CD4-positive, alpha-beta T cell treated with Interleukin-15 for 4 hours (primary cell): Measurements from ENCODE around the gene PDHX.
A peak's percentile ranks its signal among the peaks of the same experiment; 100 is the strongest.
"Not testable (repeated sequence)": the region's sequence is repeated elsewhere in the genome, so short reads cannot be mapped to it uniquely, and the experiment has no call there.

Experiments used
- DNase-seq: peaks from one replicate; pipeline ENCODE4 v3.0.0-alpha.2; 2020; ENCODE audit warnings: low spot score

Gene PDHX

DNA sequence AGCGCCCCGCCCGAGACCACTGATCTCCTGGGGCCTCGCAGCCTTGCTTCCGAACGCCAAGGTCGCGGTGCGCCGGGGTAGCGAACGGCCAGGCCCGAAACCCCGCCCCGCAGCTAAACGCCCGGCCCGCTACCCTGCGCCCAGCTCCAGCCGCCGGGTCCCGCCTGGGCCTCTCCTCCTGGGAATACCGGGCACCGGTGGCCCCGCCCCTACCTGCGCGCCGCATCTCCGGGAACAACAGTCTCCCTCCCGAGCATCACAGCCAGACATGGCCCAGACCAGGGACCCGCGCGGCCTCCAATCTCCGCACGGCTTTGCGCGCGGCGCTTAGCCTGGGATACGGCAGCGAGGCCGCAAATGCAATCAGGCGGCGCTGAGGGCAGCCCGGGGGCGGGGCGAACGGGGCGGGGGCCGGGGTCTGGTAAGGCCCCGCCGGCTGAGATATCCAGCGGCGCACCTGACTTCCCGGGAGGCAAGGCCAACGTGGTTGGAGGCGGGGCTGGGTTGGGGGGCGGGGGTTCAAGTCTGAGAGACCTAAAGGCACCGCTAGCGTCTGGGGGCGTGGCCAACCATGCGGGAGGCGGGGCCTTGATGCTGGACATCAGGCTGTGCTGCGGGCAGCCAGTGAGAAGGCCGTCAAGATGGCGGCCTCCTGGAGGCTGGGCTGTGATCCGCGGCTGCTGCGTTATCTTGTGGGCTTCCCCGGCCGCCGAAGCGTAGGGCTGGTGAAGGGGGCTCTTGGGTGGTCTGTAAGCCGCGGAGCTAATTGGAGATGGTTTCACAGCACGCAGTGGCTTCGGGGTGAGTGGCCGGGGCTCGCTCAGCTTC is at the start of gene PDHX, which contains the start of gene APIP:
Gene PDHX, plus strand, starts transcription at position 604 of the 828 bp plus-strand sequence. Its CDS starts 38 bp downstream, at position 642.
Gene APIP, minus strand, starts transcription at position 365 of the 828 bp plus-strand sequence. Its CDS starts 95 bp downstream, at position 270.
- DNase-seq, result peak; percentile 95

GRCh38 chr11:34869425-34869824 is 47.0 kb upstream of the PDHX start:
- no peak for DNase-seq

DNA sequence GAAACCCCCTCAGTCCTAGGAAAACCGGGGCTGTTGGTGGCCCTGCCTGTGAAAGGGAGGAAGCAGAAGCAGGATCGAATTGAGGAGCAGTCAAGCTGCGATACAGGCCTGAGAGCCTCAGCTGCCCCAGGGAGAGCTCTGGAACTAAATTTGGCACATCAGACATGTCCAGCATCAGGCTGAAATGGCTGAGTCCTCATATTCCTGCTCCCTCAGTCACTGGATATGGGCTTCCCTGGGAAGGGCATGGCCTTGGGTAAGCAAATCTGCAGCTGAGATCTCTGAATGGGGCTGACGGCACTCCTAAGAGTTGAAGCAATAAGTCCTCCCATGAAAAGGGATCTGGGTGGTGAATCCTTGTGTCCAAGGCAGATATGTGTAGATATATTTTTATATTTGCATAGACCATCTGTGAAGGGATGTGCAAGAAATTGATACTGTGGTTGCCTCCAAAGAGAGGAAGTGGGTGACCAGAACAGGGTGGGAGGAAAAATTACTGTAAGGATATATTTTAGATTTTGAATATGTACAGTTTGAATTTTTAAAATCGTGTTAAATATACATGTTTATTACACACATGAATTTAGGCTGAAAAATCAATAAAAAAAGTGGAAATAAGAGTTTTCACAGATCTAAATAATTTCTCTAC is 45.7 kb upstream of the PDHX start:
- no peak for DNase-seq

GRCh38 chr11:34874202-34874601 is 42.2 kb upstream of the PDHX start:
- DNase-seq, result no peak

DNA sequence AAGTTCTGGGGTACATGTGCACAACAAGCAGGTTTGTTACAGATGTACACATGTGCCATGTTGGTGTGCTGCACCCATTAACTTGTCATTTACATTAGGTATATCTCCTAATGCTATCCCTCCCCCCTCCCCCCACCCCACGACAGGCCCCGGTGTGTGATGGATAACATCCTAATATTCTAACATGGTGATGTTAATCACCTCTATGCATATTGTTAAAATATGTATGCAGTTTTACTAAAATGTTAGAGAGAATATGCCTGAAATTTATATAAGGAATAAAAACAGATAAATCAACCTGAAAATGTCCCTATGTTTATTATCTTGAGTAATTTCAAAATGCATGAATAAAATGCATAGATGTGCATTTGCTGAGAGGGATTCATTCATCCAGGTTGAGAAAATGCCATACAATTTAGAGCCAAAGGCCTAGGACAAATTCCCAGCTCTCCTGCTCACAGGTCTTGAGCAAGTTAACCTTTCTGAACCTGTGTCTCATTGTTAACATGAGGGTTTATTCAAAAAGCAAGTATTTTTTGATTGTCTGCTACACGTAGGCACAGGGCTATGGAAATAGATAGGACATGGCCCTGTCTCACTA is 38.9 kb upstream of the PDHX start:
- no peak for DNase-seq

GRCh38 chr11:34881900-34882299 is 34.5 kb upstream of the PDHX start:
- no peak for DNase-seq

DNA sequence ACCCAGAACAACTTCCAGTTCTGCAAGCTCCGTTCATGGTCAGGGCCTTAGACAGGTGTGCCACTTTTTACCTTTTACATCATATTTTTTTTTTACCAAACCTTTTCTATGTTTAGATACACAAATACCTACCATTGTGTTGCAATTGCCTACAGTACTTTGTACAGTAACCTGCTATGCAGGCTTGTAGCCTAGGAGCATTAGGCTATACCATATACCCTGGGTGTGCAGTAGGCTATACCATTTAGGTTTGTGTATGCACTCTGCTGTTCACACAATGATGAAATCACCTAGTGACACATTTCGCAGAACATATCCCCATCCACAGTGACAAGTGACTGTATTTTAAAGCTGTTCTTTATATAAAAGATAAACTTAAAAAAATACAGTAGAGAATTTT is 29.8 kb upstream of the PDHX start:
- no peak for DNase-seq

- no peak for DNase-seq
These were observed 29.2 kb upstream of the PDHX start for GRCh38 chr11:34887260-34887659.

DNA sequence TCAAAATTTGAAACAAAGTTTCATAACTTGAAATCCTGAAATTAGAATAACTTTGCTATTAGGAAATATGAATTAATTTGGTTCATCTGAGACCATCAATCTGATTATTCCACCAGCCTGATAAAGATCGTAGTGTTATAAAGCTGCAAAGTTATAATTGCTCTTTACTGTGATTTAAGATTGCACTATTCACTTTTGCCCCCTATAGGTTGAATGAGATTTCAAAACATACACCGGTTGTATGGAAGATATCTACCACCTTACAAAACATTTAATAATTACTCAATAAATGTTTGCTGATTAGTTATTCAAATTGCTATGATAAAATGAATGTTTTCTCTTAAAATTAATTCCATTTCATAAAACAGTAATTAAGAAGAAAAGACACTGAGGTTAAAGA is 26.3 kb upstream of the PDHX start:
- DNase-seq, result no peak

- peak; percentile 11 for DNase-seq
These were observed 25.6 kb upstream of the PDHX start for GRCh38 chr11:34890812-34891211.

DNA sequence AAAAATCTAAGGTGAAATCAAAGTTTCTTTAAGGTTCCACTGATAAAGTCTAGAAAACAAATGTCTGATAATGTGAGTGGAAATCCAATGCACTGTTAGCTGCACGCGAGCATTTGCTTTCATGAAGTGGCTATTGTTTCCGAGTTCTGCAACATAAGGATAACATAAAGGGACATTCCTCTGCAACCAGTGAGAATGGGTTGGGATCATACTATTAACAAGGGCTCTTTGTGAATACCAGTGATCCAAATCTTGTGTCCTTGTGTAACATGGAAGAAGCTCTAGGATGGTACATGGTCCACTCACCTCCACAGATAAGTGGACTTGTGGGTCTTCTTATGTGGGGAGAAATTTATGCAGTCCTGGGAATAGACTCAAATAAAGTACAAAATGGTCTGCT is 24.8 kb upstream of the PDHX start:
- no peak for DNase-seq

DNA sequence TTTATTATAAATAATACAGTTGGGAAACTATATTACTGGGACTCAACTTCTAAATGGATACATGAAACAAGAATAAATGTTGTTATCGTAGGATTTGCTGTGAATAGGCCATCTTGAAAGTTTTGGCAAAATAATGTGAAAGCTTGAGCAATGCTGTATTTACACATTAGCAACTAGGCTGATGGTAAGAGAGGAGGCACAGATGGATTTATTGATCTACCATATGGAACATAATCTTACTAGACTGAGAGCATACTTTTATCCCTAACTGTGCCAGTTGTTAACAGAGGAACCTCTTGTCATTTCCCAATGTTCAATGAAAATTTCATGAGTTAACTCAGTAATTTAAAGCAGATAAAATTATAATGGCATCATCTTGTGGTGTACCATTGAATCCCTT is 23.0 kb upstream of the PDHX start:
- no peak for DNase-seq

- not testable (repeated sequence) for DNase-seq
These were observed 20.2 kb upstream of the PDHX start for GRCh38 chr11:34896191-34896590.

GRCh38 chr11:34897171-34897870 is 19.1 kb upstream of the PDHX start:
- no peak for DNase-seq

DNA sequence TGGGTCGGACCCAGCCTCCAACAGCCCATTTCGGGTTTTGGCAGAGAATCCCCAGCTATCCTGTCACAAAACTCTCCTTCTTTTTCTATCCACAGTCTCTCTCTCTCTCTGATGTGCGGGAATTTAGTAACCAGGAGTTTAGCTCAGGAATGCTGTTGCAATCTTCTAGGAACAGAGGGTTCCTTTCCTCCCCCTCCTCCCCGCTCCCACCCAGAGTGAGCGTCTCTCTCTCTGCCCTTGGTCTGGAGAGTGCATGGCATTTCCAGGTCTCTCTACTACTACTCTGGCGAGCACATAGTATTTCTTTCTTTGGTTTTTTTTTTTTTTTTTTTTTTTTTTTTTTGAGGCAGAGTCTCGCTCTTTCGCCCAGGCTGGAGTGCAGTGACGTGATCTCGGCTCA is 17.9 kb upstream of the PDHX start:
- no peak for DNase-seq

DNA sequence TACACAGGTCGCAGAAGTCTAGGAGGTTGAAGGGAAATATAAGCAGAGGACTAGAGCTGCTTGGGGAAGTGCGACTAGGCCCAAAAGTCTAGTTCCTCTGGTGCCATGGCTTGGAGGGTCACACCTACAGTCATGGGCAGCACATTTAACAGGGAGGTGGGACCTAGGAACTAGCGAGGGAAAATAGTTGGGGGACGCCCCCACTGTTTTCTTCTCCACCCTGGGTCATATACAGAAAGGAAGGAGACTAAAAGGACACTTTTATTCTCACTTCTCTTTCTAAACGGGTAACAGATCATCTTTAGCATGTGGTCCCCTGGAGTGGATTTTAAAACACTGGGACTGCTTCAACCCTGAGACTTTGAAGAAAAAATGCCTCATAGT is 16.8 kb upstream of the PDHX start:
- no peak for DNase-seq

- no peak for DNase-seq
These were observed 11.9 kb upstream of the PDHX start for GRCh38 chr11:34904421-34904955.

DNA sequence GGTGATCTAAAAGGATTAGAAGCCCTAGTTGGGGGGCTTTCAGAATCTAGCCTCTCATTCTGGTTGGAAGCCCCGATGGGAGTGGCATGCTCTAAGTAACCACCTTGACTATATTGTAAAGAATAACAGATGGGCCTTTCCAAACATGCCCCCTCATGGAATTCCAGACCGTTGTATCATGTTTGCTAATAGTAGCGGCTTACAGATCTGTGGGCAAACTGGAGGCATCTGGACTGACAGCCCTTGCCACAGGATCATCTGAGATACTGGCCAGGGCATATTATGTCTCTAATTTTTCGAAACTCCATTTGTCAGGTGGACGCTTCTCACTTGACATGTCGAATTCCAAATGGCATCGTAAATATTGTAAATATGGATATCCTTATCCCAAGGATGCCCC is 10.8 kb upstream of the PDHX start:
- no peak for DNase-seq

DNA sequence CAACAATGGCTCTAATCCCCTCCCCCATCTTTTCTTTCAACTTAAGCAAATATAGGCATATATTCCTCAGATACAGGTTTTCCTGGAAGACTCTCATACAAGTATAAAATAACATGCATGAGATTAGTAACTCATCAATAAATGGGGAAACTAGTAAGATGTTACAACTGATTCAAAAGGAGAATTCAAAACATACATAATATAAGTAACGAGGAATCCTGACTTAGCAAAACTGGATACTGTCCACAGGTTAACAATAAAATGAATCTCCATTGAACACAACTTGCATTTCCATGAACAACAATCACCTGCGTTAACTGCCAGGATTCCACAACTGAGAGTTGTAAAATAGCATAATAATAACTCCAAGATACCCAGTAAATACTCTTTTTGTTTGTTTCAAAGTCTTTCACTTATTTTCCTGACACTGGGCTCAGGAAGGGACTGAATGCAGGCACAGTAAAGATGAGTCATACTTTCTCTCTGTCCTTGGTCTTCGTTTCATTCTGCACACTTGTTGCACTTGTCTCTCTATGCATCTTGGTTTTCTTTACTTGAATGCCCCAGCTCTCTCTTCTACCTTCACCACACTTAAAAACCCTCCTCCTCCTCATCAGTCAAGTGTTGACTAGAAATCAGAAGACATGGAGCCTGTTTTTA is 8.4 kb upstream of the PDHX start:
- no peak for DNase-seq

- no peak for DNase-seq
These were observed 7.0 kb upstream of the PDHX start for GRCh38 chr11:34909415-34909814.

GRCh38 chr11:34909955-34910354 is 6.5 kb upstream of the PDHX start:
- DNase-seq, result no peak

- no peak for DNase-seq
These were observed 5.6 kb upstream of the PDHX start for GRCh38 chr11:34910817-34911216.
